Putamen (tissue), 1 donor: ENCODE data around the gene GSTT4.
"Not testable (repeated sequence)": the region's sequence is repeated elsewhere in the genome, so short reads cannot be mapped to it uniquely, and the experiment has no call there.

ENCODE experiments used
- DNase-seq: peaks from one replicate; pipeline ENCODE4 v3.0.0-alpha.2; 2016; ENCODE audit warnings: low spot score

GSTT4 gene

GRCh38 chr22:24005201-24005600, at the start of gene GSTT4:
GSTT4 (minus strand) TSS chr22:24005453; CDS start chr22:24005356, 97 bp downstream.
- DNase-seq, result no peak

DNA sequence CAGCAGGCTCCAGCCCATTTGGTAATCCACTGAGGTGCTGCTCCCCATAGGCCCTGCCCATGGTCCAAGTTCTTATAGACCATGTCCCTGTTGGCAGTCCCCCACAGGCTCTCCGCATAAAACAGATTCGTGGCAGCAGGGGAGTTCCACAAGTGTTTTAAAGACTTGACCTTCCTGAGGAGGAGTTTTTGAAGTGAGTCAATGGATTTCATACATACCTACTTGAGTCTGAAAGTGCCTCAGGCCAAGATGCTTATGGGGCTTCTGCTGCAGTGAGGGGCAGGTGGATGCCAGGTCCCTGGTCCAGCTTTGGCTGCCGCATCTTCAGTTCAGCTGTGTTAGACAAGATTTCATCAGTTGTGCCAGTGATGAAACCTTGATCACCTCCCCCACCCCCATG, 49.1 kb upstream of the GSTT4 start:
- no peak for DNase-seq

DNA sequence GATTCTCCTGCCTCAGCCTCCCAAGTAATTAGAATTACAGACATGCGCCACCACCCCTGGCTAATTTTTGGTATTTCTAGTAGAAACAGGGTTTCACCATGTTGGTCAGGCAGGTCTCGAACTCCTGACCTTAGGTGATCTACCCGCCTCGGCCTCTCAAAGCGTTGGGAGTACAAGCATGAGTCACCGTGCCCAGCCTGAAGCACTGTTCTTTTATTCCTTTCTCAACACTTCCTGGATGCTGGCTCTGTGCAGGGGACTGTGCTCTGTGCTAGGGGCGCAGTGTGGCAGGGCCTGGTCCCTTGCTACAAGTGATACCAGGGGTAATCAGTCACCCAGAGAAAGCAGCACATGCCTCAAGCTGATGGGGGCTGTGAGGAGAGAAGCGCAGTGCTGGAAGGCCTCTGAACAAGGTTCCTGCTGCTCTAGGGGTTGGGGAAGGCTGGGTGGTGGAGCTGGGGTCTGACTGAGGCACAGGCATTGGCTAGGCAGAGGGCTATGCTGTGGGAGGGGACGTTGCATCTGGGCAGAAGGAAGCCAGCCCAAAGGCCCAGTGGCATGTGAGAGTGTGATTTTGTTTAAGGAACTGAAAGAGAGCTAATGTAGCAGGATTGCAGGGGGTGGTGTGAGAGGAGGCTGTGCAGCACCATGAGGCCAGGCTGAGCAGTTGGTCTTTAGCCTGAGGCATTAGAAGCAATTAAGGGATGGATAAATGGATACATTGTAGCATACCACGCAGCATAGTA, 48.4 kb upstream of the GSTT4 start:
- no peak for DNase-seq

GRCh38 chr22:24051568-24051967, 46.3 kb upstream of the GSTT4 start:
- DNase-seq, result no peak

- DNase-seq, result no peak
Observed at GRCh38 chr22:24051028-24051427, 45.8 kb upstream of the GSTT4 start.

DNA sequence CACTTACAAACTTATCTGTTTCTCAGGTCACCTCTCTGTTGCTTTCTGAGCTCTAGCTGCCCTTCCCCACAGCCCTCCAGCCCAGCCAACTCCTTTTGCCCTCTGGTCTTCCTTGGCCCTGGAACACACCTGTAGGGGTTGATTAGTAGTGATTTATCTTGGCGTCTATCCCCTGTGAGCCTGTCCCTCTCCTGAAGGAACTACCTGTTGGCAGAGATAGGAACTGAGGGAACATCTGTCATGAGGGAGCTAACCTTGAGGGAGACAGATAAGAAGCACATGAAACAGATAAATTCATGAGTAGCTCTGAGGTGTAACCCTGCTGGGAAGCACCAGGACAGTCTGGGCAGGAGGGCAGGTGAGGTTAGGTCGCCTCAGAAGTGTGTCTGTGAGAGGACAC, 44.7 kb upstream of the GSTT4 start:
- DNase-seq, result no peak

DNA sequence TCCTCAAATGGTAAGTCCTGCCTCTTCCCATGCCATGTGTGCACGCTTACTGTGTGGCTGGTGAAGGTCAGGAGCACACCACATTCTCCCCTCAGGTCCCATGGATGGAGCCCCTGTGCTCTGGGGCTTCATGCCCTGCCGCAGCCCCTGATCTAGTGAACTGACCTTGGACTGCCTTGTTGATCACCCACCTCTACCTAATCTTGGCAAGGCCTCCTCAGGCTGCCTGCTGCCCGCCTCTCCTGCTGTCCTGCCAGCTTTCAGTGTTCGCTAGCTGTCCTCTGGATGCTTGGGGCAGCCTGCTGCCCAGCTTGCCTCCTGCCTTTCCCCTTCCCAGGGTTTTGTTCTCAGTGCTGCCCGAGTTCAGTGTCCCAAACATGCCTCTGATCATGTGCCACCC, 44.0 kb upstream of the GSTT4 start:
- DNase-seq, result no peak

DNA sequence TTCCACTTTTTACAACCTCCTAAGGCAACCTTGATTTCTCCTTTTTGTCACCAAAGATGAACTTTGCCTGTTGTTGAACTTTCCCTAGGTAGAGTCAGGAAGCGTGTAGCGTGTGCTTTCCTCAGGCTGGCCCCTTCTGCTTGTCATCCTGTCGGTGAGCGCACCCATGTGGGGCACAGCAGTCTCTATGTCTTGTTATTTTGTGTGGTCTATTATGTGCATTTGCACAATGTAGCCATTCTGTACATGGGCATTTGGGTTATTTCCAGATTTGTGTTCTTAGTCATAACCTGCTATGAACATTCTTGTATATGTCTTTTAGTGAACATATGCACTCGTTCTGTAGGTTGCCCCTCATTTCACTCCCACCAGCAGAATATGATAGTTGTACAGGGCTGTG, 40.8 kb upstream of the GSTT4 start:
- DNase-seq, result no peak

GRCh38 chr22:24043958-24044357, 38.7 kb upstream of the GSTT4 start:
- no peak for DNase-seq

DNA sequence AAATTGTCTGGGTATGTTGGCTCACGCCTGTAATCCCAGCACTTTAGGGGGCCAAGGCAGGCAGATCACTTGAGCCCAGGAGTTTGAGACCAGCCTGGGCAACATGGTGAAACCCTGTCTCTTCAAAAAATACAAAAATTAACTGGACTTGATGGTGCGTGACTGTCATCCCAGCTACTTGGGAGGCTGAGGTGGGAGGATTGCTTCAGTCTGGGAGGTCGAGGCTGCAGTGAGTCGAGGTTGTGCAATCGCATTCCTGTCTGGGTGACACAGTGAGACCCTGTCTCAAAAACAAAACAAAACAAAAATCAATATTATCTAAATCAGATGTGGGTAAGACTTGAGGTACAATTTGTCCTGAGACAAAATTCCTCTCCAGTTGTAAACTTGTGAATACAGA, 38.2 kb upstream of the GSTT4 start:
- DNase-seq, result not testable (repeated sequence)

DNA sequence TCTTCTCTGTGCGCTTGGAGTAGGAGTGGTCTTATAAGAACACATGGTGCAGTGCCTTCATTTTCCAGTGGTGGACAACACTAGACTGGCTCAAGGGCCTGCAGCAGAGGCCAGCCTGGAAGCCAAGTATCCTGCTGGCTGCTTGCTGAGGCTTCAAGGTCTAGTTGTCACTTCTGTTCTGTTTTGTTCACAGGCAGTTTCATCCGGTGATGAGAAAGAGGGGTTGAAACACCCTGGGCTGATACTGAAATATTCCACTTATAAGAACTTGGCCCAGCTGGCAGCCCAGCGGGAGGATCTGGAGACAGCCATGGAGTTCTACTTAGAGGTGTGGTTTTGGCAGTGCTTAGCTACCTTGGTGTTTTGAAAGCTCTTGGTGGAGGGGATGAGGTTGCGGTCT, 35.7 kb upstream of the GSTT4 start:
- no peak for DNase-seq

DNA sequence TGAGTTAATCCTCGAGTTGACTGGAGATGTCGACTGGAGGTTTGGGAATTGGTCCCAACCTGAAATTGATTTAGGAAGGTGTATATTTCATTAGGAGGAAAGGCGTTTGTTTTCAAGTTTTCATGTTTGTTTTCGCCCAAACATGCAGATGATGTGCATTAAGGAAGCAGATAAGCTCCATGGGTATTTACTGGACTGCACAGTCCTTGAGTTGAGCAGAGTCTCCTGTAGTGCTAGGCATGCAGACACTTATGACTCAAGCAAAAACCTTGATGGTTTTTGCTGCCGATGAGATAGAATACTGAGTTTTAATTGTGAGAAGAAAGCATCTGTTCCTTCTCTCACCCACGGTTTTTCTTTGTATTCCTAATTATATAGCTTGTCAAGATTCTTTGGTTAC, 33.8 kb upstream of the GSTT4 start:
- no peak for DNase-seq

DNA sequence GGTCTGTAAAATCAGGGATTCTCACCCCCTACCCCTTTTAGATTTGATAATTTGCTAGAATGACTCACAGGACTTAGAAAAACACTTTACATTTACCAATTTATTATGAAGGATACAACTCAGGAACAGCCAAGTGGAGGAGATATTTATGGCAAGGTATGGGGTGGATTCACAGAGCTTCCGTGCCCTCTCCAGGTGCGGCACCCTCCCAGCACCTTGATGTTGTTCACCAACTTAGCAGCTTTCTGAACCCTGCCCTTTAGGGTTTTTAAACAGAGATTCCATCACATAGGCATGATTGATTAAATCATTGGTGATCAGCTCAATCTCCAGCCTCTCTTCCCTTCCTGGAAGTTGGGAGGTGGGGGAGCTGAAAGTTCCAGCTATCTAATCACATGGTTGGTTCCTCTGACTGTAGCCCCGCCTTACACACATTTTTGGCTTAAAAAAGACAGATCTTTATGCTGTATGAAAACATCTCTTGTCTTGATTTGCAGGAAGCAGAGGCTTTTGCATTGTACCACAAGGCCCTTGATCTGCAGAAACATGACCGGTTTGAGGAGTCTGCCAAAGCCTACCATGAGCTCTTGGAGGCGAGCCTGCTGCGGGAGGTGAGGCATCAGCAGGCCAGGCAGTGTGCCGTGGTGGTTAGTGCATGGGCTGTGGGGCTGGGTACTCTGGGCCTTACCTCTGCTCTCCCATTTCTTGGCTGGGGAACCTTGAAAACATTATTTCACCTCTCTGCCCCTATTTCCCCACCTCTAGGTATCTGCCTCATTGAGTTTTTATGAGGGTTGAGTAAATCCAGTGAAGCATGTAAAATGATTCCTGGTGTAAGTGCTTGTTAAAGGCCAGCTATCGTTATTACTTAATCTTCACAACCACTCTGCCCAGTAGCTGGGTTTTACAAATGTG, 32.9 kb upstream of the GSTT4 start:
- DNase-seq, result no peak

DNA sequence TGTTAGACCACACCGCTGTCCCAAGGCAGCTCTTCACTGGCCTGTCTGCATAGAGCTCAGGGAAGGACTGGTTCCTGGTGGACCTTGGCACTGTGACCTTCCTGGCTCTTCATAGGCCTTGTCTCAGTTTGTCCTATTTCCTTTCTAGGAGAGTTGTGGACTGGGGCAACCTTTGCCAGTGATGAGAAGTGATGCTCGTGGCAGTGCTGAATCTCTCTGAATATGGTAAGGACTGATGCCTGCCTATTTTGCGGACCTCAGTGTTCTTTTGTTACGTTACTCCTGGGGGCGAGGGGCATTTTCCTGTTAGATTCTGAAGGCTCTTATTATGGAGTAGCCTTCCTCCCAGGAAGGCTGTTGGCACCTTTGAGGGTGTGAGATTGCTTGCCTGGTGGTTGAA, 30.0 kb upstream of the GSTT4 start:
- DNase-seq, result no peak

DNA sequence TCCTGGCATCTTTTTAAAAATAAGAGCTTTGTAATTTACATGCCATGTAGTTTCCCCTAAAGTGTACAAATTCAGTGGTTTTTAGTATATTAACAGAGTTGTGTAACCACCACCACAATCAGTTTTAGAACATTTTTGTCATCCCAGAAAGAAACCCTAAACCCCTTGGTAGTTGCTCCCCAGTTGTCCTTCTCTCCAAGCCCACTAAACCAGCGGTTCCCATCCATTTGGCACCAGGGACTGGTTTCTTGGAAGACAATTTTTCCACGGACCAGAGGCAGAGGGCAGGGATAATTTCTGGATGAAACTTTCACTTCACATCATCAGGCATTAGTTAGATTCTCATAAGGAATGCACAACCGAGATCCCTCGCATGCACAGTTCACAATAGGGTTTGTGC, 28.5 kb upstream of the GSTT4 start:
- DNase-seq, result no peak

DNA sequence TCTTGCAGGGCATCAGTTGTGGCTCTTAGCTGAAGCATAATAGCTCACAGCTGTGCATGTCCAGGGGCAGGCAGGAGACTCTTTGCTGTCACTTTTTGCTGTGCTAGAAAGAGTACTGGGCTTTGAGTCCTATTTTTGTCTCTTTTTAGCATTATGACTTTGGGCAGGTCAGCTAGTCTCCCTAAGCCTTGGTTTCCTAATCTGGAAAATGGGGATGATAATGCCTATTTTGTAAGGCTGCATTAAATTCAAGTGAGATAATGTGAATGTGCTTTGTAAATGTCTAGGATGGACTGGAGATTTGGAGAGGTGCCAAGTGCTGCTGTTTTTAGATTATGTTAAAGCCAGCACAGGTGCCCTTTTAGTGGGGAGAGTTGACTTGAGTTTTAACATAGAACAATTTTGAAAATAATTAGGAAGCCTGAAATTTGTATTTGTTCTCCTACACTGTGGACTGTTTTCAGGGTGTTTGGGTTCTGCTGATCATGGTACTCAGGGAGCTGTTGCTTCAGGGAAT, 25.0 kb upstream of the GSTT4 start:
- DNase-seq, result no peak

- DNase-seq, result no peak
Observed at GRCh38 chr22:24029304-24029703, 24.1 kb upstream of the GSTT4 start.

DNA sequence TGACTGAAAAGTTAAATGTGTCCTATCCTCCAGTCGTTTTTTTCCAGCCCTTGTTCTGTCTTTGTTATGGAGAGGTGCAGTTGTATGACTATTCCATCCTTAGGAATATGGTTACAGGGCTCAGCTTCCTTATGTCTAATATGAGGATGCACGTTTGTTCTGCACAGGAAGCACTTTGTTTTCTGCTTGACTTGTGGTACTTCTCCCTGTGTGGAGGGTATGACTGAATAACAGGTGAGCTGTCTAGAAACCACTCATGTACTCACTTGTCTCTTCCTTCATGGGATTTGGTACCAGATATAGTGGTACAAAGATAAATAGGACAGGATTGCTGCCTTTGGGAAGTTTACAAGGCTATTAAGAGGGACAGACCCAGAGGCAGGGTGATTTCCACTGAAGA, 23.3 kb upstream of the GSTT4 start:
- no peak for DNase-seq

DNA sequence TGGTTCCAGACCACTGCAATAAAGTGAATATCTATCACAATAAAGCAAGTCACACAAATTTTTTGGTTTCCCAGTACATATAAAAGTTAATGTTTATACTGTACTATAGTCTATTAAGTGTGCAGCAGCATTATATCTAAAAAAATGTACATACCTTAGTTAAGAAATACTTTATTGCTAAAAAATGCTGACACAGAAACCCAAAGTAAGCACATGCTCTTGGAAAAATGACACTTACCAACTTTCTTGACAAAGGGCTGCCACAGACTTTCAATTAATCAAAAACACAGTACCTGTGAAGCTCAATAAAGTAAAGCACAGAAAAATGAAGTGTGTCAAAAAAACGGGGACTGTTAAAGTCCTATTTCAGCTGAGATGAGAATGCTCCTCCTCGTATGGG, 22.7 kb upstream of the GSTT4 start:
- no peak for DNase-seq

DNA sequence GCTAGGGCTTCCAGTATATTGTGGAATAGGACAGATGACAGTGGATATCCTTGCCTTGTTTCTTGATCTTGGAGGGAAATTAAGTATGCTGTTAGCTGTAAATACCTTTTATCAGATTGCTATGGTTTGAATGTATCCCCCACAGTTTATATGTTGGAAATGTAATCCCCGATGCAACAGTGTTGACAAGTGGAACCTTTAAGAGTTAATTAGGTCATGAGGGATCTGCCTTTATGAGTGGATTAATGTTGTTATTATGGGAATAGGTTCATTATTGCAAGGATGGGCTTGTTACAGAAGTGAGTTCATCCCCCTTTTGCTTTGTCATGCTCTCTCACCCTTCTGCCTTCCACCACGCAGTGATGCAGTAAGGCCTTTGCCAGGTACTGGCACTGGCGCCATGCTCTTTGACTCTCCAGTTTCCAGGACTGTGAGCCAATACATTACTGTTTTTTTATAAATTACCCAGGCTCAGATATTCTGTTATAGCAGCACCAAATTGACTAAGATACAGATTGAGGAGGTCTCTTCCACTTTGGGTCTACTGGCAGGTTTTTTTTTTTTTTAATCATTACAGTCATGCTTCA, 22.2 kb upstream of the GSTT4 start:
- no peak for DNase-seq

- no peak for DNase-seq
Observed at GRCh38 chr22:24026733-24027132, 21.5 kb upstream of the GSTT4 start.

DNA sequence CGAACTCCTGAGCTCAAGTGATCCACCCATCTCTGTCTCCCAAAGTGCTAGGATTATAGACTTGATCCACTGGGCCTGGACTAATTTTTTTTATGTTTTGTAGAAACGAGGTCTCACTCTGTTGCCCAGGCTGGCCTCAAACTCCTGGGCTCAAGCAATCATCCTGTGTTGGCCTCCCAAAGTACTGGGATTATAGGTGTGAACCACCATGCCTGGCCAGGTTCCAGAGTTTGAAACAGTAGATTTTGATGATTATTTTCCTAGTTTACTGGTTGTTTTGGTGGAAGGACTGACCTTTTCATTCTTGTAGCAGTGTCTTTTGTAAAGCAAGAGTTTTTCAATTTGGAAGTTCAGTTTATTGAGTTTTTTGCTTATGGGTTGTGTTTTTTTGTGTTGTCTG, 20.8 kb upstream of the GSTT4 start:
- DNase-seq, result no peak

- DNase-seq, result no peak
Observed at GRCh38 chr22:24025475-24025874, 20.2 kb upstream of the GSTT4 start.
